ENCODE results near the gene CDH4.

- no peak for TF ChIP-seq CTCF (IDR thresholded peaks at IDR 0.05)
- TF ChIP-seq POLR2A (IDR thresholded peaks at IDR 0.05), result no peak
- no peak for TF ChIP-seq POLR2AphosphoS5 (IDR thresholded peaks at IDR 0.05)
These were observed 31.9 kb upstream of the CDH4 start for GRCh38 chr20:61220131-61220530.
